Hepatic stellate cell (primary cell): ENCODE results near the gene POLK.
A peak's percentile ranks its signal among the peaks of the same experiment; 100 is the strongest.
"Not testable (repeated sequence)": the region's sequence is repeated elsewhere in the genome, so short reads cannot be mapped to it uniquely, and the experiment has no call there.

Experiments
- DNase-seq: peaks from one replicate; pipeline ENCODE4 v3.0.0; 2011; ENCODE audit warnings: low spot score

Gene POLK

DNA sequence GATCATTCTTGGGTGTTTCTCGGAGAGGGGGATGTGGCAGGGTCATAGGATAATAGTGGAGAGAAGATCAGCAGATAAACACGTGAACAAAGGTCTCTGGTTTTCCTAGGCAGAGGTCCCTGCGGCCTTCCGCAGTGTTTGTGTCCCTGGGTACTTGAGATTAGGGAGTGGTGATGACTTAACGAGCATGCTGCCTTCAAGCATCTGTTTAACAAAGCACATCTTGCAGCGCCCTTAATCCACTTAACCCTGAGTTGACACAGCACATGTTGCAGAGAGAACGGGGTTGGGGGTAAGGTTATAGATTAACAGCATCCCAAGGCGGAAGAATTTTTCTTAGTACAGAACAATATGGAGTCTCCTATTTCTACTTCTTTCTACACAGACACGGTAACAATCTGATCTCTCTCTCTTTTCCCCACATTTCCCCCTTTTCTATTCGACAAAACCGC lies 99.2 kb downstream of the POLK start:
- DNase-seq: not testable (repeated sequence)

DNA sequence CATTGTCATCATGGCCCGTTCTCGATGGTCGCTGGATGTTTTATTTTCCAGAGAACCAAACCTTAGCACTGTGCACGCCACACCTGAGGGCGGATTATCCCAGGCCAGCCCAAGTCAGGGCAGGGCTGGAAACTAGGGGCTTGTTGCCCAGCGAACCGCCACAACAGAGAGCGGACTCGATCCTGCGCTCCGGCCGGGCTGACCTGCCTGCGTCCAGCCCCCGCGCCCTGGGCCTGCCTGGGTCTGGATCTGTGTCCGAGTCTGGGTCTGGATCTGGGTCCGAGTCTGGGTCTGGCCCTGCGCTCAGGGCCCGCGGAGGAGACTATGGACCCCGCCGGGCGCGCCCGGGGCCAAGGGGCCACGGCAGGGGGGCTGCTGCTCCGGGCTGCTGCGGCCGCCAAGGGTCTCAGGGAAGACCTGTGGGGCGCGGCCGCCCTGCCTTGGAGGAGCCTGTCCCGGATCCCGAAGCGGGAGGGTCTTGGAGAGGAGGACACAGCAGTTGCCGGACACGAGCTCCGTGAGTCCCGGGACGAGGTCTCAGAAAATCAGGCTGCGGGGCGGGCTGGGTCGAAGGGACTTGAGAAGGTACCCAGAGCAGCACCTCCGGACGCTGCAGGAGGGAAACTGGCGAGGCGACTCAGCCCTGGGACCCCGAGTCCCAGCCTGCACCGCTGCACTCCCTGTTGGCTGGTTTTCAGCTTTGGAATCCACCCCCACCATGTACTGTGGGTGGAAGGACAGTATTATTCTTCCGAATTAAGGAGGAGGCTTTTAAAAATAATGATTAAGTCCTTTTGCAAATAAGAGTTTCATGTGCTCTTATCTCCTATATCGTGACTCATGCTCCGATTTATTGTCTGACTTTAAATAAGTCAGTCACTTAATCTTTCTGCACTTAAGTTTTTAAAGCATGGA lies 99.9 kb downstream of the POLK start, which contains the start of gene ANKDD1B:
Gene ANKDD1B (plus strand): TSS at position 143 of the 915 bp plus-strand sequence. CDS start 182 bp downstream, at position 325.
- DNase-seq: peak; percentile 60

DNA sequence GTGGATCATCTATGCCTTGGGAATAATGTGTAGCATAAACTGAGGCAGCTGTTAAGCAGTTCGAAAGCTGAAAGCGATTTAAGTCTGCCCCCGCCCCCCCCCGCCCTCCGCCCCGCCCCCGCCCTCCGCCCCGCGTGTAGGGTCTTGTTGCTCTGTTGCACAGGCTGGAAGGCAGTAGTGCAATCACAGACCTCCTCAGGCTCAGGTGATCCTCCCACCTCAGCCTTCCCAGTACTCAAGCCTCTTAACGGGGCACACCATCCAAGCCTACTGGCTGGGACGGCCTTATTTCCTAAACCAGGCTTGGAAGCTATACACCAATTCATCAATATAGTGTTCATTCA lies 100.5 kb downstream of the POLK start:
- no peak for DNase-seq

DNA sequence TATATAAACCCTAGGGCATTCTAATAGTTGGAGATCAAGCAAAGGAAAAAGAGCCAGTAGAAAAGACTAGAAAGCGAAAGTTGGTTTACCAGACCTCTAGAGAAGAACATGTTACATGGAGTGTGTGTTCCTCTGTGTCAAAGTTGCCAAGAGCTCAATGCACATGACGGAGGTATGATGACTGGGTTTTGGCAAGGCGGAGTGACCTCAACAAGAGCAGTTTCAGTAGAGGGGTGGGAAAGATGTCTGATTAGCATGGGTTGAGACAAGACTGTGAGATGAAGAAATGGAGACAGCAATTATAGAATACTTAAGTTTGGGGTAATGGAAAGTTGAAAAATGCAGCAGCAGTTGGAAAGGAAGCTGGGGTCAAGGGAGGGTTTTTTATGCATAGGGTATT lies 101.2 kb downstream of the POLK start:
- DNase-seq: no peak

DNA sequence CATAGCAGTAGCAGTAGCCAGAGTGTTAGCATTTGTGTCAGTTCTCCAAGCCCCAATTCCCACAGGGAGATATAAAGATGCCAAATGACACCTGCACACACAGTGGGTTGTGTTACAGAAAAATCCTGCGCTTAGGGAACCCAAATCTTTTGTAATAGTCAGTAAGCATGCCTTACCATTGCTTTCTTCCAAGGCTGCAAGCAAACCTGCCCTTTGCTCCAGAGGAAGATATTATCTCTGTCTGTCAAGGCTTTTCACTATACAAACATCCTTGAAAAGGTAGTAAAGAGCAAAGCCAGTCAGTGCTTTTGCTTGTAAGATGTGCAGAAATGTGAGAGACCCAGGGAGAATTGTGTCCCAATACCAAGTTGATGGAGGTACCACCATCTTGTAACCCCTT lies 102.5 kb downstream of the POLK start:
- DNase-seq: no peak

DNA sequence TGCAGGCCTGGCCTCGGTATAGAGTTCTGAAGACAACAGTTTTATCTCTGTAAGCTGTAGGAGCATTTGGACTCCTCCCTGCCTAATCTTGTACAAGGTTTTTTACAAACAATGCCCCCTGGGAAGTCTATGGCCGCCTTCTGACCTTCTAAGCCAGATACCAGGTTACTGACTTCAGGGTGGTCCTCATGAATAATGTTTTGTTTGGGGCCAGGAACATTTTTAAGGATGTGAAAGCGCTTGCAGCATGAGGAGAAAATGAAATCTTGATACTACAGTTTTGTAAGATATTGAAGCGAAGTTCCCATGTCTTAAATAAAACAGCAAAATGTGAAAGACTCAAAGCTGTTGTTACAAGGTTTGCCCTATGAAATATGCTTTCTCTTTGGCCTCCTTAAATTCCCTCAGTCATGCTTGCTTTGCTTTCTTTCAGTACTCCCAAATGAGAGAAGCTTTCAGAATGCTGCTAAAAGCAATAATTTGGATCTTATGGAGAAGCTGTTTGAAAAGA lies 104.7 kb downstream of the POLK start:
- DNase-seq: no peak

DNA sequence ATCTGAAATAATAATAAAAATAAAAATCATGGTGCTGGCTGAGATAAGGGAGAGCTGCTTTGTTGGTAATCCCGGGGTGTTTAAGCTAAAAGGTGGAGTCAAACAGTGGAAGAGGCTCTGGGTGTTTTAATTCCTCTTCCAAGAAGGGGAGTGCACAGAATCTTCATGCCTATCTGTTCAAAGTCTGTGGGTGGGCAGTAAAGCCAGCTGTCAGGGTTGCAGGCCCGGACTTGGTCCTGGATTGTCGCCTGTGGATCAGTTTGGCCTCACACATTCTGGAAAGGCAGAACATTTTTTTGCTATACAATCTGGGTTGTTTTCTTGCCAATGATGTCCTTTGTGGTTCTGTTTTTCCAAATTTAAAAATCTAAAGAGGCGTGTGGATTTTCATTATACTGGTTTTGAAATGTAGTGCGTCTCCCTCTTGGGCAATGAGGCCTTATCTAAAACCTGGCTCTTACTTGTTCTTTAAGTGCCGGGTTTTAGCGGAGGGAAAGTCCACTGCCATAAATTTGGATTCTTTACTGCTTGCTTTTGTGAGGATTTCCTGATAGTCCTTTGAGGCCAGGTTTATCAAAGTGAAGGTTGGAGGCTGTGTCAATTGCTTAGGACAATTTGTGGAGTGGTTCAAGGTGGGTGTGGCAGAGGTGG lies 105.4 kb downstream of the POLK start:
- DNase-seq: no peak

DNA sequence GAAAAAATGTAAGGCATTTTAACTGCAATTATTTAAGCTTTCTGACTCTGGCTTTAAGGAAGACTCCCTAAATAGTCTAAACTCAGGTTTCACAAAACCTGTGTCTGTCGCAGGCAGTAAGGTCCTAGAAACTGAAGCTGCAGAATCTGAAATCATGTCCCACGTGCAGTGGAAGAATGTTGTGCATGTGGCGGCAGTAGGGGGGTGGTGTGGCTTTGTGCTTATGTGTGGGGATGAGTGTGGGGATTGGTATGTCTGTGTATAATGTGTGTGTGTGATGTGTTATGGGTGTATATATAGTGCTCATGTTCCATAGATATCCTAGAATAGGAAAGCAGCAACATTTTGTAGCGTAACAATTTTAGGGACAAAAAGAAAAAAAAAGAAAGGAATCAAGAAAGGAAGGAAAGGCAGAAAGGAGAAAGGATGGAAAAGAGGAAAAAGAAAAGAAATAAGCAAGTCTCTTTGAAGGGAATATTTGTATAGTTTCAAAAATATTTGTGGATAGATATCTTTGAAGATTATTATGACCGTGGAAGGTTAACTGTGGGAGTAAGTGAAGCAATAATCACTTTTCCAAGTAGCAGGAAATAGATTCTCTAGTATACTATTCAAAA lies 106.2 kb downstream of the POLK start:
- DNase-seq: peak; percentile 73

DNA sequence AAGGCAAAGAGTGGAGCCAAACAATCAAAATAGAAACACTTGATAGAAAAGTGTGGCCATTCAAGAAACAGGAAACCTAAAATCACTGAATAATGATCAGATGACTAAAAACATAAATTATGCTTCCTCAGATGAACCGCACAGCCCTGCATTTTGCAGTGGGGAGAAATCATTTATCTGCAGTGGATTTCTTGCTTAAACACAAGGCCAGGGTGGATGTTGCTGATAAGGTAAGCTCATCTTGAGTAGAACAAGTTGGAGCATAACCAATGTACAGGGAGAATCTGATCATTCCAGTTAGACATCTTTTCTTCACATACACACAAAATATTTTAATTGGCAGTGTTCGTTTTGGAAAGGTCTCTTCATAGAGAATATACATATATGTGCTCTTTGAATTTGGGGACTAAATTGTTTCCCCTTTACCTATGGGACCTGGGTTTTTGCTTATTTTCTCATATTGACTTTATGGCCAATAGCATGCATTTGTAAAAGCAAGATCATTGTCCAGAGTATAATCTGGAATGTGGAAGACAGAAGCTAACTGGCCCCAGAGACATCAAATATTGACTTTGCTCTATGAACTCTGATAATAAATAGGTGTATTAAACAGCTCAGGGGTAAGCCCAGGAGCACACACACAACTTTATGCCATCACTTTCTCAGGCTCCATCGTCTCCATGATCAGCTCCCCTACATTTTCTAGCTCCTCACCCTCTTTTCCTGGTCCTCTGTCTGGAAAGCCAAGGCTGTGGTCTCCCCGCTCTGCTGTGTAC lies 108.7 kb downstream of the POLK start:
- DNase-seq: no peak

DNA sequence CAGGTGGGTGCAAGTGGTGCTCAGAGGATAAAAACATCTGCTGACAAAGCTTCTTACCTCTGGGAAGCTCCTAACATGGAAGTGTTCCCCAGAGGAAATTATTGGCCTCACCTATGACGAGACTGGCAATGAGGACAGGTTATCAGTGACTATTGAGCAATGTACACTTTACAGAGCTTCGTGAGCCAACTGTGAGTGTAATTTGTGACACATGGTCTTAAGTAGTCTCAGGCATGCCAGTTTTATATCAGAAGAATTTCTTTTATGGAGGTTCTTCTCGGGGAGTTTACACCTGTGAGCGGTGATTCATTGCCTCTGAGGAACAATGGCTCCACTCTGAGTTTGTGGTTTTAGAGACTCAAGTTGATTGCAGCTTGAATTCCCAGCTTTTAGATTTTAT lies 110.9 kb downstream of the POLK start:
- no peak for DNase-seq

DNA sequence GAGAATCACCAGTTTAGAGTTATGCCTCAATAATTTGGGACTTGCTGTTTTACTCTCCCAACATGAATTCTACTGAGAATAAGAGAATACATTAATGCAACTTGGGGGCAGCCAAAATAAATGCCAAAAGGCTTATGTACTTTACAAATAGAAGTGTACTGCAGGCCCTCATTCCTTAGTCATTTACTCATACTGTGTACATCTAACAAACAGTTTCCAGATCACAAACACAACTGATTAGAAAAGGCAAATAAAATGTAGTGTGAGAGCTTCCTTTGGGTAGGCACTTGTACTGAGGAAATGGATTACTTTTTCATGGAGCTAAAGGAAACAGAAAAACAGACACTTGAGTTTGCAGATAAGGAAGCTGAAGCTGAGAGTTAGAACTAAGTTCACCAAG lies 112.2 kb downstream of the POLK start:
- no peak for DNase-seq

DNA sequence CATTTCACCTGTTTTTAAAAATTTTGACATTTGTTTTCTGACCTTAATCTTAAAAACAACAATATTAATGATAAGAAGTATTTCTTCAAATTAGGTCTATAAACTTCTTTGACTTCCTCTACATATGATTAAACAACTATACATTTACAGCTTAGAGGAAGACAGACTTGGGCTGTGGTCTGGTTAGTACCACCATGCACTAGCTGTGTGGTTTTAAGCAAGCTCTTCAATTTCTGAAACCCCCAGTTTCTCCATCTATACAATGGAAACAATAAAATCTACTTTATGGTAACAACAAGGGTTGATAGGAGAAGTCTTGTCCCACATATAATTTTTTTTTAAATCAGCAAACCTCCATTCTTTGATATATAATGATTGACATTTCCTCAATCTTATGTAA lies 115.3 kb downstream of the POLK start:
- DNase-seq: no peak

DNA sequence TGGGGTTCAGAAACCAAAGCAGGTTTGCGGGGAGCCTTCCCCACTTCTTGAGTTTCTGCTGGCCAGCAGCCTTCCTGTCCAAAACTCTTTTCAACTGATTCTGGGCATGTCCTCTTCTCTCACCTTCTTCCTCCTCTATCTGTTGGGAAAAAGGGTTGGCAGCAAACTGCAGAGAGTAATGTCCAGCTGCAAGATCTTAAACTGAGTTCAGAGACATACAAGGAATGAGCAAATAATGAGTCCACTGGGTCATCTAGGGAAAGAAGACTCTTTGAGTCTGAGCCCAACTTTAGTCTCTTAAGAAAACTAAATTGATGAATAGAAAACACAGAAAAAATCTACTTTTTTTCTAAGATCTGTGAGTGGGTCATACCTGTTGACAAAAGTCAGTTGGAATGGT lies 116.1 kb downstream of the POLK start:
- no peak for DNase-seq

DNA sequence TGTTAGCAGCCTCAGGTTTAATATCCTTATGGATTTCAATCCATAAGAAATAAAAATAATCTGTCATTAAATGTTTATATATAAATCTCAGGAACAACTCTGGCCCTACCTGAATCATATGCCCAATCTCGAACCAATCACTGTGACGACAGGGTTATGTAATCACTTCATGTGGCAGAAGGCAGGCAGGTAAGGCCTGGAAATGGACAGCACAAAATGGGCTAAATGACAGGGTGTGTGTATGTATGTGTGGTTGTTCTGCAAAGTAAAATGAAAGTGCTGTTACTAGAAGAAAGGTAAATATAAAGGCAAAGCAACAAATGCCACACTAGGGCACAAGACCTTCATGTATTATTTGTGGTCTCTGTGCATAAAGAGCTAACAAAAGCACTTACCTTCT lies 119.2 kb downstream of the POLK start:
- DNase-seq: no peak

DNA sequence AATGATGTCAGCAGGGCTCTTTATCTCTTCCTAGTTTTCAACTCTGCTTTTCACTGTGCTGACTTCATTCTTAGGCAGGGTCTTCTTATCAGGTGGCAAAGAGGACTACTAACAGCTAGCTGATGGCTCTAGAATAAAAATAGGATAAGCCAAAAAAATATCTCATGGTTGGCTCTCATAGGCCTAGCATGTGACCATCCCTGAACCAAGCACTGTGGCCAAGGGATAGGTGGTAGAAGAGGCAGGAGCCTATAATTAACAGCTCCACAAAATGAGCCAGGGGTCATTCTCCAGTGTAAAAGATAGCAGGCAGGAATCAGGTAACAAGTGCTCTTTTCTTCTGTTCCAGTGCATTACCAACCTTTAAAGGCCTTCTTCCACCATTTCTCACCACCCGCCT lies 120.6 kb downstream of the POLK start:
- DNase-seq: no peak

DNA sequence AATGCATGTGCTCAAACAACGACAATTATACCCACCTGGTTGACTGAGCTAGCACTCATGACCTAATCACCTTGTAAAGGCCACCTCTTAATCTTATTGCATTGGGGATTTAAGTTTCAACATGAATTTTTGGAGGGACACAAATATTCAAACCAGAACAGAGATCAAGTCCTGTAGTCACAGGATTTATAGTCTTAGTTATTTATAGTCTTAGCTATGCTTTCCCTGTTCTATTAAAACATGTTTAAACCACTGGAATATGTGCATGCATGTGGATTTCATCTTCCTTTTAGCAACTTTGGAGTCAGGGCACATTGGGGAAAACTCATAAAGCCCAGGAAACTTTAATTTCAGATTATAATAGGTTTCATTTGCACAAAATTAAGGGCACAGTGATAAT lies 126.3 kb downstream of the POLK start:
- DNase-seq: no peak

DNA sequence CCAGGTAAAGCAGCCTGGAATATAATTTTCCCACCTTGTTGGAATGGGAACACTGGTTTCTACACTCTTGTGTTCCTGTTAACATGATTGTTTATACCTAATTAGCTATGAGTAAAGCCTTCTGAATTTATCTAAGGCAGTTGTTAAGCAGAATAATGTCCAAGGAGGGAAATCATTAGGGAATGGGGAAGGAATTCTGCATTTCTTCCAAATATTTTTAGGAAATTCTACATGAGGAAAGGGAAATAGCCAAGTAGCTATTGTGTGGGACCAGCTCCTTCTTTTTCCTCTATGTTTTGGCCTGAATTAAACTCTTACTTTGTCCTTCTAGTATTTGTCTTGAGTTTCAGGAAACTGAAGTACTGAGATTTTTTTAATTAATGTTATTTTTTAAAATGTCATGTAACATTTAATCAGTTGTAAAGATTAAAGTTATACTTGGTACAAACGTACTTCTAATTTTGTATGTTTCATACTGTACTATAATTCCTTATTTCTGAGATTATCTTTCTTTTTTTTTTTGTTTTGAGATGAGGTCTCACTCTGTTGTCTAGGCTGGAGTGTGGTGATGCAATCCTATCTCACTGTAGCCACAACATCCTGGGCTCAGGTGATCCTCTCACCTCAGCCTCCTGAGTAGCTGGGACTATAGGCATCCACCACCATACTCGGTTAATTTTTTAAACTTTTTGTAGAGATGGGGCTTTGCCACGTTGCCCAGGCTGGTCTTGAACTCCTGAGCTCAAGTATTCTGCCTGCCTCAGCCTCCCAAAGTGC lies 128.0 kb downstream of the POLK start:
- DNase-seq: no peak

DNA sequence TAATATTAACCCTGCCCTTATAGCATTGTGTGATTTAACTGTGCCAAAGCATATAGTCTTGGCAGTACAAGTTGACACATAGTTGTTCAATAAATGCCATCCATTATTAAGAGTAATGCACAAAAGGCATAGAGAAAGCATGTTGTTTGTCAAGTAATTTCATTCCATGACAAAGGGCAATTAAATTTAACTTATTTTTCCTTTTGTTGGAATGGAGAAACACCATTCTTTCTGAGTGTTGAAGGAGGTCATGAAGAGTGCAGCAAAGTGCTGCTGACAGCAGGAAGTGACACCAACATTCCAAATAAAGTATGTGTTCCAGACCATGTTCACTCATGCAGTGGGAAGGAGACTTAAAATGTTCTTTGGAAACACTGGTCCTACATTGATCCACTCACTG lies 128.7 kb downstream of the POLK start:
- peak; percentile 73 for DNase-seq

DNA sequence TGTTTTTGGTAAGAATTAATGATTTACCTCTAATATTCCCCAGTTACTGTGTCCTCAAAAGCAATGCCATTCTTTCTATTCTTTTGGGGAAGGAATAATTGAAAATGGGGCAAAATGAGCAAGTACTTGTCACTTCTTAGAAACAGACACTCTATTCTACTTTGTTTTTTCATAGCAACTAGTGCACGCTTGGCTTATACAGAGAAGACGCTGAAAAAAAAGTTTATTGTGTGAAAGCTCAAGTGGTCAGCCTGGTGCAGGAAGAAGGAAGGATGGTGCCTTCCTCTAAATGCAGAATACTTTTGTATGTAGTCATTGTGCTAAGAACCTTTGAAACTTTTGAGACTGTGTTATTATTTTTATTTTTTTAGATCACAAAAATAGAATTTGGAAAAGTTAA lies 129.1 kb downstream of the POLK start:
- no peak for DNase-seq

DNA sequence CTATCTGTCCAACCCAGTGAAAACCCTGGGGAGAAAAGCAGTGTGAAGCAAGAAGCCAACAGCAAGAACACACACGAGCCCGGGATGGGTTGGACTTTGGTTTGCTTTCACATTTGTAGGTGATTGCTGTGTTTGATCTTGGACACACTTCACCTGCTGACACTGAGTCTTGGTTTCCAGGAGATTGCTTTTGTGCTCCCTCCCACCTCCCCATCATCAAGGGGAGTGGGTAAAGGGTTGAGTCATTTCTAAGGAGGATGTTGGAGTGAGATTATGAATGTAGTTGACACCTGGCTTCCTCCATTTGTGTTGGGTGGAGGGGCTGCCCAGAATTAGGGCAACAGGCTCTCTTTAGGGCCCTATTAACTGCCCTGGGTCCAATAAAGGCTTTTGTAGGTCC lies 137.0 kb downstream of the POLK start:
- DNase-seq: no peak
